H1 (cell line): ENCODE data around the gene WDR37. TPM values are rescaled to one million over a fixed set of nuclear protein-coding genes. Genes with fewer than 3 reads are reported as not detected.

Experiments
- CTCF ChIA-PET: fragments of 300-600 bp; sonication (Branson Sonifier 250); formaldehyde crosslinking; loops from one replicate; lab custom pipeline; 2021; ENCODE audit not compliant: partially characterized antibody; lab: Charles Lee
- POLR2A ChIA-PET: fragments of 300-600 bp; sonication (Branson Sonifier 250); formaldehyde crosslinking; loops from one replicate; lab custom pipeline; 2021; ENCODE audit warnings: inconsistent platforms; ENCODE audit not compliant: partially characterized antibody; lab: Charles Lee
- DNase-seq, 2 experiments: peaks; one replicate each; pipeline versions ENCODE4 v3.0.0 to v3.0.0-alpha.2; 2010 to 2022; ENCODE audit warnings: low spot score in 2 of 2, low read depth in 1 of 2, mixed read lengths in 1 of 2
- FAIRE-seq: peaks from 2 replicates; lab custom pipeline; 2011; peaks lifted over from hg19 to GRCh38; lab: Jason Lieb, UNC
- H2AFZ ChIP-seq: 2 replicates; pipeline ENCODE4 v1.8.1; 2012; ENCODE audit warnings: low read length, inconsistent platforms
- H2AK5ac ChIP-seq: 2 replicates; pipeline ENCODE4 v1.6.1; 2013; ENCODE audit warnings: low read depth, low read length
- H2BK120ac ChIP-seq: replicated peaks from 2 replicates; pipeline ENCODE3; 2013; ENCODE audit warnings: low read depth, low read length, inconsistent platforms
- H2BK12ac ChIP-seq: 2 replicates; pipeline ENCODE4 v1.6.1; 2013; ENCODE audit warnings: low read depth, low read length
- H2BK15ac ChIP-seq: 2 replicates; pipeline ENCODE4 v1.6.1; 2013; ENCODE audit warnings: low read length
- H2BK20ac ChIP-seq: 2 replicates; pipeline ENCODE4 v1.6.1; 2013; ENCODE audit warnings: low read length
- H2BK5ac ChIP-seq: 2 replicates; pipeline ENCODE4 v1.6.1; 2013; ENCODE audit warnings: low read depth, low read length
- H3K14ac ChIP-seq: 2 replicates; pipeline ENCODE4 v1.6.1; 2013; ENCODE audit warnings: inconsistent platforms; ENCODE audit not compliant: insufficient read length
- H3K18ac ChIP-seq: 2 replicates; pipeline ENCODE4 v1.6.1; 2013; ENCODE audit warnings: low read length; ENCODE audit errors: extremely low read depth
- H3K23ac ChIP-seq: 2 replicates; pipeline ENCODE4 v1.6.1; 2013; ENCODE audit warnings: inconsistent platforms; ENCODE audit not compliant: insufficient read length
- H3K23me2 ChIP-seq: 2 replicates; pipeline ENCODE4 v1.6.1; 2013; ENCODE audit warnings: low read depth, low read length
- H3K27ac ChIP-seq: 2 replicates; pipeline ENCODE4 v1.6.1; 2011; ENCODE audit warnings: low read depth, low read length, inconsistent platforms
- H3K27me3 ChIP-seq, 4 experiments: replicated peaks in 1 of 4; 1 replicate in 1 of 4; 2 replicates in 3 of 4; pipeline versions ENCODE4 v1.6.1 to v1.8.1; 2011 to 2013; ENCODE audit warnings: low read length in 3 of 4, mild to moderate bottlenecking in 3 of 4, inconsistent platforms in 2 of 4, mixed read lengths in 2 of 4, moderate library complexity in 1 of 4; ENCODE audit not compliant: control insufficient read depth in 3 of 4, insufficient read depth in 3 of 4; ENCODE audit errors: extremely low read depth in 1 of 4
- H3K36me3 ChIP-seq, 4 experiments: 2 replicates each; pipeline versions ENCODE4 v1.6.1 to v1.8.1; 2011 to 2013; ENCODE audit warnings: mild to moderate bottlenecking in 4 of 4, low read length in 3 of 4, moderate library complexity in 2 of 4, control low read depth in 1 of 4, inconsistent platforms in 1 of 4; ENCODE audit not compliant: insufficient read depth in 4 of 4, control insufficient read depth in 2 of 4
- H3K4ac ChIP-seq: replicated peaks from 2 replicates; pipeline ENCODE3; 2013; ENCODE audit warnings: low read length, low read depth, mixed read lengths, inconsistent platforms; ENCODE audit not compliant: insufficient read length
- H3K4me1 ChIP-seq, 4 experiments: replicated peaks in 1 of 4; 1 replicate in 1 of 4; 2 replicates in 3 of 4; pipeline versions ENCODE4 v1.6.1 to v1.8.1; 2011 to 2013; ENCODE audit warnings: low read length in 3 of 4, inconsistent platforms in 2 of 4, mixed read lengths in 1 of 4; ENCODE audit not compliant: insufficient read depth in 4 of 4, control insufficient read depth in 3 of 4
- H3K4me2 ChIP-seq, 2 experiments: 2 replicates each; pipeline versions ENCODE4 v1.6.1 to v1.8.1; 2011 to 2013; ENCODE audit warnings: low read depth in 2 of 2, low read length in 2 of 2, control low read depth in 1 of 2, inconsistent platforms in 1 of 2, mild to moderate bottlenecking in 1 of 2; ENCODE audit not compliant: insufficient read depth in 1 of 2
- H3K4me3 ChIP-seq, 4 experiments: fragments of 200-600, 300-600 bp in 1 of 4; sonication (generic), shearing (Covaris generic), sonication (Bioruptor Twin) in 1 of 4; 2 replicates each; pipeline versions ENCODE4 v1.5.1 to v1.8.1; 2011 to 2016; ENCODE audit warnings: low read length in 4 of 4, low read depth in 3 of 4, control low read depth in 2 of 4, inconsistent platforms in 2 of 4, mild to moderate bottlenecking in 2 of 4, mixed read lengths in 1 of 4, moderate library complexity in 1 of 4; ENCODE audit not compliant: insufficient read depth in 2 of 4; ENCODE audit errors: extremely low read depth in 1 of 4
- H3K56ac ChIP-seq: replicated peaks from 2 replicates; pipeline ENCODE3; 2013; ENCODE audit warnings: low read depth, mild to moderate bottlenecking, mixed read lengths, low read length, inconsistent platforms; ENCODE audit not compliant: insufficient read length
- H3K79me1 ChIP-seq: 2 replicates; pipeline ENCODE4 v1.6.1; 2013; ENCODE audit warnings: low read depth, low read length, control low read depth
- H3K79me2 ChIP-seq, 2 experiments: 2 replicates each; pipeline versions ENCODE4 v1.6.1 to v1.8.1; 2012 to 2013; ENCODE audit warnings: low read length in 2 of 2, mild to moderate bottlenecking in 2 of 2, inconsistent platforms in 1 of 2; ENCODE audit not compliant: insufficient read depth in 2 of 2, control insufficient read depth in 1 of 2
- H3K9ac ChIP-seq, 4 experiments: replicated peaks in 1 of 4; 1 replicate in 1 of 4; 2 replicates in 3 of 4; pipeline versions ENCODE4 v1.6.1 to v1.8.1; 2011 to 2013; ENCODE audit warnings: low read depth in 3 of 4, low read length in 3 of 4, control low read depth in 2 of 4, mild to moderate bottlenecking in 2 of 4, moderate library complexity in 2 of 4, inconsistent platforms in 1 of 4; ENCODE audit errors: extremely low read depth in 1 of 4
- H3K9me3 ChIP-seq, 2 experiments: 2 replicates each; pipeline versions ENCODE4 v1.6.1 to v1.8.1; 2012 to 2013; ENCODE audit warnings: mild to moderate bottlenecking in 2 of 2, moderate library complexity in 2 of 2, control low read depth in 1 of 2, inconsistent platforms in 1 of 2, low read depth in 1 of 2, low read length in 1 of 2, mixed read lengths in 1 of 2; ENCODE audit not compliant: insufficient read depth in 2 of 2
- H4K20me1 ChIP-seq, 2 experiments: replicated peaks in 1 of 2; 2 replicates each; pipeline versions ENCODE3 to v1.8.1; 2011 to 2013; ENCODE audit warnings: inconsistent platforms in 2 of 2, low read length in 2 of 2, mild to moderate bottlenecking in 1 of 2; ENCODE audit not compliant: insufficient read depth in 2 of 2, control insufficient read depth in 1 of 2
- H4K5ac ChIP-seq: 2 replicates; pipeline ENCODE4 v1.6.1; 2013; ENCODE audit warnings: low read length, low read depth, mixed read lengths, inconsistent platforms; ENCODE audit not compliant: insufficient read length
- H4K8ac ChIP-seq: 2 replicates; pipeline ENCODE4 v1.8.0; 2013; ENCODE audit warnings: mild to moderate bottlenecking, moderate library complexity, low read length, inconsistent platforms; ENCODE audit not compliant: insufficient read depth; ENCODE audit errors: extremely low read depth
- H4K91ac ChIP-seq: replicated peaks from 2 replicates; pipeline ENCODE3; 2013; ENCODE audit warnings: low read length, mixed read lengths, inconsistent platforms; ENCODE audit not compliant: insufficient read length
- BCL11A ChIP-seq, 2 experiments: IDR thresholded peaks; one replicate each; pipeline ENCODE4 v1.6.1; 2011; ENCODE audit warnings: low read depth in 2 of 2, low read length in 2 of 2, mild to moderate bottlenecking in 2 of 2
- CEBPB ChIP-seq: IDR thresholded peaks from 2 replicates; pipeline ENCODE4 v1.6.1; 2012; ENCODE audit warnings: low read depth, low read length
- CTBP2 ChIP-seq: IDR thresholded peaks from 2 replicates; pipeline ENCODE4 v1.7.0; 2011; ENCODE audit warnings: borderline replicate concordance, mild to moderate bottlenecking, moderate library complexity, mixed read lengths, low read length; ENCODE audit not compliant: insufficient read depth, insufficient read length
- EGR1 ChIP-seq: IDR thresholded peaks from 2 replicates; pipeline ENCODE4 v1.6.1; 2011; ENCODE audit warnings: low read depth, low read length, borderline replicate concordance
- FOSL1 ChIP-seq: IDR thresholded peaks from 2 replicates; pipeline ENCODE4 v1.6.1; 2011; ENCODE audit warnings: mild to moderate bottlenecking, low read depth, low read length, moderate library complexity; ENCODE audit not compliant: insufficient read depth
- KDM1A ChIP-seq: fragments of 200-600, 300-600 bp; sonication (generic); IDR thresholded peaks from 2 replicates; pipeline ENCODE4 v1.7.1; 2016; ENCODE audit warnings: mild to moderate bottlenecking, low read length, borderline replicate concordance
- KDM4A ChIP-seq: IDR thresholded peaks from one replicate; pipeline ENCODE4 v1.7.1; 2012; ENCODE audit warnings: low read depth, mild to moderate bottlenecking, moderate library complexity, low read length, inconsistent platforms; ENCODE audit not compliant: severe bottlenecking
- WGBS, 2 experiments: shearing (Covaris generic) in 1 of 2; methylation state at CpG; one replicate each; pipeline versions ENCODE4 v1.1.6 to v1.1.7; 2013 to 2015; ENCODE audit warnings: low lambda C conversion rate in 2 of 2, mixed read lengths in 2 of 2, inconsistent platforms in 1 of 2, low coverage in 1 of 2, missing lambda C conversion rate in 1 of 2; ENCODE audit not compliant: insufficient replicate concordance in 2 of 2, insufficient coverage in 1 of 2, insufficient read length in 1 of 2; ENCODE audit errors: extremely low coverage in 1 of 2, missing lambda C conversion rate in 1 of 2; 5-methylcytosine and 5-hydroxymethylcytosine counted together
- polyA plus RNA-seq, 7 experiments: library from polyadenylated mRNA; depleted of rRNA in 3 of 7; stranded (reverse) in 5 of 7; unstranded in 2 of 7; fragments of >200 nt in 5 of 7; fragments of 200-250 nt in 2 of 7; gene quantifications; 1 replicate in 5 of 7; 2 replicates in 1 of 7; 4 replicates in 1 of 7; pipeline versions ENCODE4 v1.2.1 to v1.2.3, GENCODE V29; 2011 to 2013; ENCODE audit warnings: missing spikeins in 2 of 7, mixed read lengths in 2 of 7
- total RNA-seq: library from RNA; stranded (reverse); fragmentation: NEBNext Ultra II Directional; extraction: Animal tissue kit (Norgen Biotek cat#: 25700); gene quantifications from 2 replicates; pipeline ENCODE4 v1.2.1, GENCODE V29; 2021
- TF ChIP-seq, protein P1 (sequence below): IDR thresholded peaks from 2 replicates; pipeline ENCODE4 v1.6.1; 2012; ENCODE audit warnings: inconsistent platforms

The WDR37 gene
- total and polyA plus RNA-seq, 2 of the 8 experiments (the other 6 are each of a cell fraction or from before 2014, with no cell fraction given): 9.6 to 12.0 TPM

DNA sequence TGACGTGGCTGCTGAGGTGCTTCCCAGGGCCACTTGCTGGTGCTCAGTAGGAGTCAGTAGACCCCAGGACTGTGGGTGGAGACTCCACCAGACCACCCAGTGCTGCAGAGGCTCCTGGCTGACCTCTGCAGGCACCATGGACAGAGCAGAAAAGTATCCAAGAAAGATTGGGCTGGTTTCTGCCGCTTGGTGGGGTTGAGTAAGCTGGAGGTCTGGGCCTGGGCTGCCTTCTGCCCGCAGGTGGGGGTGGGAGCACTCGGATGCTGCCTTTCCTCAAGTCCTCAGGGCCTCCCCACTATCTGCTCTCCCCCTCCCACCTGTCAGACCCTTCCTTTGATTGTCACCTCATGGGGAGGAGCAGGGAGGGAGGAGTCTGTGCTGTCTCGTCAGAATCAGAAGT lies 91.6 kb downstream of the WDR37 start:
- no peak overlapping the region for H3K14ac ChIP-seq
- no peaks in the 10 kb centered on the region for H3K4me1 ChIP-seq
- ChIA-PET CTCF (no interaction called here), POLR2A (interaction anchor here (1.2 kb wide), 1 partner anchor 11 kb away, joined by 3 read pairs; no protein-coding TSS in a partner anchor)
- no peak overlapping the region for H4K5ac ChIP-seq
- TF ChIP-seq CEBPB (no peak), KDM1A (no peak), KDM4A (no peak), EGR1 (no peak), FOSL1 (no peak), CTBP2 (no peak), BCL11A (IDR thresholded peaks at IDR 0.05; ENCODE audit: low read depth in 2 of 2, low read length in 2 of 2) (no peak)
- TF ChIP-seq, protein P1, sequence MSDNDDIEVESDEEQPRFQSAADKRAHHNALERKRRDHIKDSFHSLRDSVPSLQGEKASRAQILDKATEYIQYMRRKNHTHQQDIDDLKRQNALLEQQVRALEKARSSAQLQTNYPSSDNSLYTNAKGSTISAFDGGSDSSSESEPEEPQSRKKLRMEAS: no peak
- peaks cover 0 to 4% of the 10 kb centered on the region in 2 experiments for H4K20me1 ChIP-seq
- H2BK12ac ChIP-seq: no peak overlapping the region
- no peaks in the 10 kb centered on the region for H3K79me1 ChIP-seq
- H3K27me3 ChIP-seq: no peaks in the 10 kb centered on the region
- H3K56ac ChIP-seq: no peak overlapping the region
- H2BK15ac ChIP-seq: no peak overlapping the region
- FAIRE-seq (no peak), DNase-seq (peak in 1 of 2 experiments; percentile 26)
- H3K27ac ChIP-seq: no peak overlapping the region
- H3K18ac ChIP-seq: no peak overlapping the region
- no peak overlapping the region for H4K8ac ChIP-seq
- H3K4me3 ChIP-seq: no peak overlapping the region
- peaks cover 0 to 3% of the 10 kb centered on the region in 2 experiments; a peak in 1 of 4 replicates for H3K9me3 ChIP-seq
- H2BK120ac ChIP-seq: no peak overlapping the region
- no peak overlapping the region for H3K4ac ChIP-seq
- no peak overlapping the region for H2AFZ ChIP-seq
- H2AK5ac ChIP-seq: no peak overlapping the region
- H4K91ac ChIP-seq: no peak overlapping the region
- no peak overlapping the region for H2BK20ac ChIP-seq
- no peaks in the 10 kb centered on the region for H3K79me2 ChIP-seq
- 83% methylated on average over 4 of the region's 5 CpGs; no CpG with 5 or more reads in 1 of the 2 experiments for WGBS, 2 experiments
- H3K23ac ChIP-seq: no peak overlapping the region
- H3K9ac ChIP-seq: no peak overlapping the region
- H3K36me3 ChIP-seq: no peaks in the 10 kb centered on the region
- H3K4me2 ChIP-seq: no peak overlapping the region
- no peak overlapping the region for H2BK5ac ChIP-seq
- H3K23me2 ChIP-seq: no peaks in the 10 kb centered on the region
